ENCODE results near the gene CLIC6. TPM values are rescaled to one million over a fixed set of nuclear protein-coding genes. Genes with fewer than 3 reads are reported as not detected.

The CLIC6 gene
- total RNA-seq, 5 donors from 2014 or later (not counting 1 experiment from before 2014, with no cell fraction given) = 0.10 to 0.98 (median 0.46) TPM

DNA sequence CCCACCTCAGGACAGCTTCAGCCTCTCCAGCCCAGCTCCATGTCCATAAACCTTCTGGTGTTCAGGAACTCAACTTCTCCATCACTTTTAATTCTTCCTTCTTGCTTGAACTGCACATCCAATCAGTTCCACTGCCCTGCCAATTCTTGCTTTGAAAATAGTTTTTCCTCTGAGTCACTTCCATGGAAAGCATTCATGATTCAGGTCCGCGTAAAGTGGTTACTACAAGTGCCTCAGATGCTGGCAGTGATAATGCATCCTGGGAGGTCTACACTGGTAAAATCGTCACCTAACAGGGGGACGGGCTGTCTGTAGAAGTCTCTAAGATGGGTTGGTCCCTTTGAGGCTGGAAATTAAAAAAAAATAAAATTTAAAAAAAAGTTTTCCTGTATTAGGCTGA, 27.9 kb upstream of the CLIC6 start:
- Mint-ChIP-seq H3K4me1 (peaks cover 16 to 18% (median 18%) of the 10 kb centered on the region in 3 donors), H3K27ac (peak overlapping the region; percentile 29 to 88)

DNA sequence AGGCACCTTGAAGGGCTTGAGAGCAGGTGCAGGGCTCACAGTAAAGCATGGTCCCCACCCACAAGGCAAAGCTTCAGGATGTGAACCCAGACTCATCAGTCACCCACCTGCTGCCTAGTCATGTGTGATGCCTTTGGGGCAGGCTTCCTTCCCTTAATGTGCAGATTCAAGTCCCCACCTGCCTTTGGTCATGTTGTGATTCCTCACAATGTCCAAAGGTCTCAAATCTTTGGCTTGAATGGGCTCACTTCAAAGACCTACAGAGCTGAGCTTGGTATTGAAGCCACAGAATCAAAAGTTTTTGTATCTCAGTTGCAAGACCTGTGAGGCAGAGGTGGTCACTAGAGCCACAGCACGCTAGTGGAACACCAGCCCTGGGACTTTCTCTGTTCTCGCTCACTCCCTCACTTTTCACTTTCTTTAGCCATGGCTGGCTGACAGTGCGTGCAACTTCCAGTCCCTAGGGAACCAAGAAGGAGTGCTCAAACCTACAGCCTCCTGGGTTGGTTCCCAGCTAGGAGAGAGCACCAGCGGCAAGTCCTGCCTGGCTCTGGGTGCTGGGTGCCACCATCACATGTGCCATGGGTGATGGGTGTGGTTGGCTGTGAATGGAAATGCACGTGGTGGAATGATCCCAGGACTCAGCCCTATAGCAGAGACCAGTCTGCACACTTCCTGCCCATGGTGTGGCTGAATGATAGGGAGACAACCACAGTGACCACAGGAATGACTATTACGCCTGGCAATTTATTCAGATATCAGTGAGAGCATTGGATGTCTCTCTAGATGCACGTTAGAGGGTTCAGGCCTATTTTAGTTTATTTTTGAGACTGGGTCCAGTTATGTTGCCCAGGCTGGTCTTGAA, 26.4 kb upstream of the CLIC6 start:
- no peak for ATAC-seq (replicated peaks in 1 of 4)
- WGBS (ENCODE audit: insufficient coverage) = 74% methylated on average over 4 of the region's 7 CpGs
- ChIA-PET POLR2A (no interaction called here), CTCF (interaction anchor here in 1 of 2 donors (0.6 kb wide), 1 partner anchor 14 kb away, joined by 3 read pairs; no protein-coding TSS in a partner anchor)
- Histone ChIP-seq H3K27me3 (replicated peaks in 1 of 2; ENCODE audit: control insufficient read depth in 2 of 2, extremely low read depth in 1 of 2, insufficient read depth in 2 of 2, low read length in 1 of 2) (peaks cover 0 to 11% of the 10 kb centered on the region in 2 experiments), H3K36me3 (ENCODE audit: control insufficient read depth in 2 of 2, extremely low read depth in 1 of 2, insufficient read depth in 1 of 2, low read length in 1 of 2) (no peaks in the 10 kb centered on the region), H3K27ac (ENCODE audit: low read length) (no peak overlapping the region), H3K4me3 (ENCODE audit: control insufficient read depth in 1 of 2, extremely low read depth in 1 of 2, low read length in 1 of 2) (no peak overlapping the region), H3K9me3 (no peaks in the 10 kb centered on the region), H3K4me1 (ENCODE audit: control insufficient read depth in 1 of 2, extremely low read depth in 1 of 2, insufficient read depth in 2 of 2, low read length in 2 of 2) (peaks cover 0 to 6% of the 10 kb centered on the region in 2 experiments)
- no peaks in the 10 kb centered on the region for H3K9me3 Mint-ChIP-seq
- no peaks in the 10 kb centered on the region for H3K36me3 Mint-ChIP-seq
- no peak for DNase-seq
- no peak overlapping the region for H3K4me3 Mint-ChIP-seq
- H3K27ac Mint-ChIP-seq = no peak overlapping the region
- H3K4me1 Mint-ChIP-seq = peaks cover 16 to 18% (median 18%) of the 10 kb centered on the region in 3 donors
- H3K27me3 Mint-ChIP-seq = no peaks in the 10 kb centered on the region

More for the DNA sequence above, 27.9 kb upstream of the CLIC6 start:
- DNase-seq (no peak), ATAC-seq (replicated peaks in 1 of 4) (no peak)
- Mint-ChIP-seq H3K36me3 (no peaks in the 10 kb centered on the region), H3K9me3 (no peaks in the 10 kb centered on the region), H3K4me3 (peak overlapping the region; percentile 43 to 77 (median 52)), H3K27me3 (peaks cover 0 to 2% of the 10 kb centered on the region in 2 donors)
- ChIA-PET CTCF (no interaction called here), POLR2A (no interaction called here)
- no peaks in the 10 kb centered on the region for H3K36me3 ChIP-seq (ENCODE audit: control insufficient read depth in 2 of 2, extremely low read depth in 1 of 2, insufficient read depth in 1 of 2, low read length in 1 of 2)
- H3K27me3 ChIP-seq (replicated peaks in 1 of 2; ENCODE audit: control insufficient read depth in 2 of 2, extremely low read depth in 1 of 2, insufficient read depth in 2 of 2, low read length in 1 of 2) = peaks cover 0 to 1% of the 10 kb centered on the region in 2 experiments
- H3K9me3 ChIP-seq = no peaks in the 10 kb centered on the region
- H3K4me3 ChIP-seq (ENCODE audit: control insufficient read depth in 1 of 2, extremely low read depth in 1 of 2, low read length in 1 of 2) = no peak overlapping the region
- 93% methylated on average over 2 of the region's 4 CpGs for WGBS (ENCODE audit: insufficient coverage)
- H3K27ac ChIP-seq (ENCODE audit: low read length) = no peak overlapping the region
- peaks cover 0 to 6% of the 10 kb centered on the region in 2 experiments for H3K4me1 ChIP-seq (ENCODE audit: control insufficient read depth in 1 of 2, extremely low read depth in 1 of 2, insufficient read depth in 2 of 2, low read length in 2 of 2)

DNA sequence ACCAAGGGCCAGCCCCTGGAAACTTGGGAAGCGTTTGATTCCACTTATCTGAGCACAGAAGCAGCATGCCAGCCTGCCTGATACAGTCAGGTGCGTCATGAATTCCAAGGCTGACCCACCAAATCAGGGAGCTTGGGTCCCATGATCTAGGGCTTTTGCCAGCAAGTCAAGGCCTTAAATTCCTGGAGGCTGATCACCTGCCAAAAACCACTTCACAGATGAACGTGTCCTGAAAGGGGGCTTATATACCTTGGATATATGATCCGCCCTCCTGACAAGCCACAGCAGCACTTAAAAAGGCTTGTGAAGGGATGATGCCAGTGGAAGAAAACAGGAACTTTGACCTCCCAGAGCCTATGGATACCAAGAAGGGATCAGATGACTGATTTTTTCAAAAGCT, 24.0 kb upstream of the CLIC6 start:
- no peak overlapping the region for H3K4me3 ChIP-seq (ENCODE audit: control insufficient read depth in 1 of 2, extremely low read depth in 1 of 2, low read length in 1 of 2)
- Mint-ChIP-seq H3K27ac (no peak overlapping the region), H3K4me1 (peaks cover 12 to 20% (median 12%) of the 10 kb centered on the region in 3 donors), H3K27me3 (peaks cover 4 to 9% of the 10 kb centered on the region in 2 donors), H3K36me3 (no peaks in the 10 kb centered on the region), H3K4me3 (no peak overlapping the region), H3K9me3 (no peaks in the 10 kb centered on the region)
- 90% methylated on average over 4 of the region's 4 CpGs for WGBS (ENCODE audit: insufficient coverage)
- H3K4me1 ChIP-seq (ENCODE audit: control insufficient read depth in 1 of 2, extremely low read depth in 1 of 2, insufficient read depth in 2 of 2, low read length in 2 of 2) = peaks cover 0 to 6% of the 10 kb centered on the region in 2 experiments
- no peak overlapping the region for H3K27ac ChIP-seq (ENCODE audit: low read length)
- CTCF ChIA-PET = no interaction called here
- POLR2A ChIA-PET = no interaction called here
- H3K36me3 ChIP-seq (ENCODE audit: control insufficient read depth in 2 of 2, extremely low read depth in 1 of 2, insufficient read depth in 1 of 2, low read length in 1 of 2) = no peaks in the 10 kb centered on the region
- no peak for ATAC-seq (replicated peaks in 1 of 4)
- H3K9me3 ChIP-seq = no peaks in the 10 kb centered on the region
- no peak for DNase-seq
- peaks cover 0 to 14% of the 10 kb centered on the region in 2 experiments for H3K27me3 ChIP-seq (replicated peaks in 1 of 2; ENCODE audit: control insufficient read depth in 2 of 2, extremely low read depth in 1 of 2, insufficient read depth in 2 of 2, low read length in 1 of 2)

DNA sequence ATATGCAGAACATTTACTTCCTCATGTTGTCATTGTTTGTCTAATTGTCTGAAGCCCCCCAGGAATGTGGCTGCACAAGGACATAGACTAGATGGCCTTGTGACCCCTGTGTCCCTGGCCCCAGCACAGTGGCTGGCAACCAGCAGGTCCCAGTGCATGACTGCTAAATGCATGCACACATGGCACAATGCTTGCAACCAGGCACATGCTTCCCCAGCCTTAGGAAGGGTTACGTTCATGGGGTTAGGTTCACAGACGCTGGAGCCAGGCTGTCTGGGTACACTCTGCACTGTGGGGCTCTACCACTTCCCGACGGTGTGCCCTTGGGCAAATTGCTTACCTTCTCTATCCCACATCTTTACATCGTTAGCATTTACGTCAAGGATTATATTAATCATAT, 21.2 kb upstream of the CLIC6 start:
- Mint-ChIP-seq H3K9me3 (peaks cover 0 to 9% (median 7%) of the 10 kb centered on the region in 3 donors), H3K27me3 (peaks cover 10 to 15% of the 10 kb centered on the region in 2 donors), H3K36me3 (no peaks in the 10 kb centered on the region), H3K4me1 (peaks cover 0 to 8% (median 0%) of the 10 kb centered on the region in 3 donors), H3K27ac (no peak overlapping the region), H3K4me3 (no peak overlapping the region)
- CTCF ChIA-PET = no interaction called here
- POLR2A ChIA-PET = no interaction called here
- no peak for DNase-seq
- WGBS (ENCODE audit: insufficient coverage) = 100% methylated on average over 1 of the region's 6 CpGs
- Histone ChIP-seq H3K27ac (ENCODE audit: low read length) (no peak overlapping the region), H3K9me3 (no peaks in the 10 kb centered on the region), H3K27me3 (replicated peaks in 1 of 2; ENCODE audit: control insufficient read depth in 2 of 2, extremely low read depth in 1 of 2, insufficient read depth in 2 of 2, low read length in 1 of 2) (peaks cover 0 to 14% of the 10 kb centered on the region in 2 experiments), H3K4me1 (ENCODE audit: control insufficient read depth in 1 of 2, extremely low read depth in 1 of 2, insufficient read depth in 2 of 2, low read length in 2 of 2) (no peaks in the 10 kb centered on the region), H3K4me3 (ENCODE audit: control insufficient read depth in 1 of 2, extremely low read depth in 1 of 2, low read length in 1 of 2) (no peak overlapping the region), H3K36me3 (ENCODE audit: control insufficient read depth in 2 of 2, extremely low read depth in 1 of 2, insufficient read depth in 1 of 2, low read length in 1 of 2) (no peaks in the 10 kb centered on the region)
- ATAC-seq (replicated peaks in 1 of 4) = no peak

DNA sequence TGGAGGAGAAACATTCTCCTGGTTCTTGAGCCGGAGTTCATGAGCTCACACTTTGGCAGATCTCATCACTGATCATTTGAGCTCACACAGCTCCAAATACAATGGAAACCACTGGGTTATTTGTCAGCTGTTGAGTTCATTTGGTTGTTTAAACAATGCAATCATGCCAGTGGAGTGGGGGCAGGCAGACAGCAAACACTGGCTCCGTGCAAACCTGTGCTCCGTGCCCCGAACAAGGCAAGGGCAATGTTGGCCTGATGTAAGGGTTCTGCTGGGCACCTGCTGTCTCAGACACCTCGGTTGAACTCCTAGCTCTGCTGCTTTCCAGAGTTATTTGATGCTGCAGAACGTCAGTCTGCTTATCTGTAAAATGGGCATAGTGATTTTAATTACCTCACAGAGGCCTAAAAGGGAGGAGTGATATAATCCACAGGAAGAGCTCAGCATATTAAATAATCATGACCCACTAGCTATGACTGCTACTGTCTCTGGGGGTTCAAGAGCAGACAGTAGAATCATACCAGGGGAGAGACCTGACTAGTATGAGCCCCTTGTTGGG, 20.0 kb upstream of the CLIC6 start:
- peaks cover 0 to 18% of the 10 kb centered on the region in 2 experiments for H3K27me3 ChIP-seq (replicated peaks in 1 of 2; ENCODE audit: control insufficient read depth in 2 of 2, extremely low read depth in 1 of 2, insufficient read depth in 2 of 2, low read length in 1 of 2)
- DNase-seq (no peak), ATAC-seq (replicated peaks in 1 of 4) (no peak)
- no peaks in the 10 kb centered on the region for H3K36me3 ChIP-seq (ENCODE audit: control insufficient read depth in 2 of 2, extremely low read depth in 1 of 2, insufficient read depth in 1 of 2, low read length in 1 of 2)
- Mint-ChIP-seq H3K9me3 (peaks cover 0 to 13% (median 7%) of the 10 kb centered on the region in 3 donors), H3K36me3 (no peaks in the 10 kb centered on the region), H3K27me3 (peaks cover 20 to 26% of the 10 kb centered on the region in 2 donors), H3K4me1 (peaks cover 0 to 8% (median 0%) of the 10 kb centered on the region in 3 donors), H3K27ac (no peak overlapping the region), H3K4me3 (no peak overlapping the region)
- WGBS (ENCODE audit: insufficient coverage) = 88% methylated on average over 4 of the region's 6 CpGs
- POLR2A ChIA-PET = no interaction called here
- H3K9me3 ChIP-seq = no peaks in the 10 kb centered on the region
- CTCF ChIA-PET = no interaction called here
- no peak overlapping the region for H3K27ac ChIP-seq (ENCODE audit: low read length)
- H3K4me1 ChIP-seq (ENCODE audit: control insufficient read depth in 1 of 2, extremely low read depth in 1 of 2, insufficient read depth in 2 of 2, low read length in 2 of 2) = no peaks in the 10 kb centered on the region
- H3K4me3 ChIP-seq (ENCODE audit: control insufficient read depth in 1 of 2, extremely low read depth in 1 of 2, low read length in 1 of 2) = no peak overlapping the region

DNA sequence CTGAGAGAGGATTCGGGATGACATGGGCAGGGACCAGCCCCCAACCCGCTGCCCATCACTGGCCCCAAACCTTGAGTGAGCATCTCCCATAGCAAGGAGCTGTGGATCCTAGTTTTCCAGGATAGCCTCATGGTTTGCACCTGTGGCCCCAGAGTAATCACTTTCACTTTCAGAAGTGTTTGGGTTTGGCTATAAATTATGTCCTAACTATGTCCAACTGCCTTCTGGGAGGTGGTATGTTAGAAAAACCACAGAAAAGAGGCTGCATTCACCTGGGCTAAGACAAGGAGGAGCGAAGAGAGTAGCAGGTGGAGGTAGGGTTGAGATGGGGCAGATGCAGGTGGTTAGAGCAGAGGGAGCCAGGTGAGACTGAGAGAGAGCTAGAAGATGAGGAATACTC, 19.4 kb upstream of the CLIC6 start:
- Mint-ChIP-seq H3K9me3 (peaks cover 0 to 13% (median 7%) of the 10 kb centered on the region in 3 donors), H3K27ac (no peak overlapping the region), H3K27me3 (peaks cover 22 to 28% of the 10 kb centered on the region in 2 donors), H3K4me1 (peaks cover 0 to 8% (median 0%) of the 10 kb centered on the region in 3 donors), H3K4me3 (no peak overlapping the region), H3K36me3 (no peaks in the 10 kb centered on the region)
- DNase-seq = no peak
- 86% methylated on average over 3 of the region's 3 CpGs for WGBS (ENCODE audit: insufficient coverage)
- Histone ChIP-seq H3K4me3 (ENCODE audit: control insufficient read depth in 1 of 2, extremely low read depth in 1 of 2, low read length in 1 of 2) (no peak overlapping the region), H3K9me3 (no peaks in the 10 kb centered on the region), H3K4me1 (ENCODE audit: control insufficient read depth in 1 of 2, extremely low read depth in 1 of 2, insufficient read depth in 2 of 2, low read length in 2 of 2) (no peaks in the 10 kb centered on the region), H3K27me3 (replicated peaks in 1 of 2; ENCODE audit: control insufficient read depth in 2 of 2, extremely low read depth in 1 of 2, insufficient read depth in 2 of 2, low read length in 1 of 2) (peaks cover 0 to 24% of the 10 kb centered on the region in 2 experiments), H3K27ac (ENCODE audit: low read length) (no peak overlapping the region), H3K36me3 (ENCODE audit: control insufficient read depth in 2 of 2, extremely low read depth in 1 of 2, insufficient read depth in 1 of 2, low read length in 1 of 2) (no peaks in the 10 kb centered on the region)
- no peak for ATAC-seq (replicated peaks in 1 of 4)
- CTCF ChIA-PET = no interaction called here
- POLR2A ChIA-PET = no interaction called here
